Vagina (tissue), 2 donors: Measurements from ENCODE around the gene SBF2.

Experiments used
- CTCF ChIP-seq, 3 experiments: fragments of 450-650 bp in 2 of 3; fragments of 200-600 bp in 1 of 3; sonication (generic) in 1 of 3; IDR thresholded peaks; one replicate each; pipeline ENCODE4 v1.5.1; 2017 to 2019; ENCODE audit warnings: antibody characterized with exemption in 3 of 3, mild to moderate bottlenecking in 2 of 3, moderate library complexity in 2 of 3
- POLR2A ChIP-seq, 2 donors: fragments of 450-650 bp; IDR thresholded peaks; one replicate each; pipeline ENCODE4 v1.6.1; 2017; ENCODE audit warnings: antibody characterized with exemption in 2 of 2, mild to moderate bottlenecking in 2 of 2, moderate library complexity in 2 of 2

GRCh38 chr11:10067629-10068300 is 226.3 kb downstream of the SBF2 start:
- TF ChIP-seq POLR2A (IDR thresholded peaks at IDR 0.05) (no peak), CTCF (IDR thresholded peaks at IDR 0.05) (no peak)
